K562 (cell line): ENCODE measurements around the gene P2RX5. TPM values are rescaled to one million over a fixed set of nuclear protein-coding genes. Genes with fewer than 3 reads are reported as not detected.

Source experiments
- BCOR ChIP-seq: fragments of 450-650 bp; IDR thresholded peaks from 2 replicates; pipeline ENCODE4 v1.6.1; 2016
- BDP1 ChIP-seq: IDR thresholded peaks from 3 replicates; pipeline ENCODE4 v1.6.1; 2011; ENCODE audit not compliant: insufficient read length, insufficient read depth
- ELF1 ChIP-seq: fragments of 200-800 bp; sonication (Bioruptor generic); IDR thresholded peaks from 2 replicates; pipeline ENCODE4 v1.6.1; 2016; ENCODE audit warnings: missing genetic modification characterization, missing compliant biosample characterization
- ELF4 ChIP-seq: fragments of 450-650 bp; formaldehyde crosslinking; IDR thresholded peaks from 2 replicates; pipeline ENCODE4 v1.4.0; 2022; ENCODE audit warnings: missing genetic modification characterization
- ELK3 ChIP-seq: fragments of 450-650 bp; formaldehyde crosslinking; IDR thresholded peaks from 2 replicates; pipeline ENCODE4 v1.4.0; 2020; ENCODE audit warnings: mild to moderate bottlenecking
- FOXM1 ChIP-seq, 2 experiments: fragments of 450-650 bp in 1 of 2; sonication (generic) in 1 of 2; formaldehyde crosslinking in 1 of 2; IDR thresholded peaks; 2 replicates each; pipeline versions ENCODE4 v1.6.1 to v1.9.0; 2017 to 2022; ENCODE audit warnings: low read depth in 2 of 2, mild to moderate bottlenecking in 2 of 2, missing genetic modification reagents in 1 of 2, moderate library complexity in 1 of 2
- GTF2B ChIP-seq: IDR thresholded peaks from 2 replicates; pipeline ENCODE4 v1.6.1; 2011; ENCODE audit not compliant: insufficient read length; ENCODE audit errors: extremely low read depth
- GTF2E2 ChIP-seq: fragments of 200-800 bp; sonication (Bioruptor generic); IDR thresholded peaks from 2 replicates; pipeline ENCODE4 v1.6.1; 2016; ENCODE audit warnings: missing genetic modification characterization, missing compliant biosample characterization
- HMGN3 ChIP-seq: IDR thresholded peaks from 2 replicates; pipeline ENCODE4 v1.6.1; 2011; ENCODE audit warnings: borderline replicate concordance, low read depth, mild to moderate bottlenecking, mixed read lengths, low read length; ENCODE audit not compliant: insufficient read length; ENCODE audit errors: extremely low read depth
- IFI16 ChIP-seq: fragments of 250-450 bp; sonication (Bioruptor Pico); IDR thresholded peaks from 2 replicates; pipeline ENCODE4 v2.1.2; 2022; ENCODE audit warnings: mild to moderate bottlenecking, inconsistent platforms
- LEF1 ChIP-seq: fragments of 450-650 bp; IDR thresholded peaks from 2 replicates; pipeline ENCODE4 v1.6.1; 2016; ENCODE audit warnings: mild to moderate bottlenecking
- MEIS2 ChIP-seq: fragments of 450-650 bp; IDR thresholded peaks from 2 replicates; pipeline ENCODE4 v1.6.1; 2014; ENCODE audit warnings: mild to moderate bottlenecking; ENCODE audit not compliant: partially characterized antibody
- PCBP2 ChIP-seq: fragments of 200-400 bp; formaldehyde crosslinking; IDR thresholded peaks from 2 replicates; pipeline ENCODE4 v1.6.1; 2018; ENCODE audit warnings: low read length, low read depth, mild to moderate bottlenecking, moderate library complexity; ENCODE audit not compliant: poor library complexity, severe bottlenecking
- POLR2AphosphoS5 ChIP-seq: IDR thresholded peaks from 2 replicates; pipeline ENCODE4 v1.6.1; 2011; ENCODE audit warnings: mild to moderate bottlenecking, low read depth, low read length, moderate library complexity; ENCODE audit not compliant: control insufficient read depth, insufficient read depth
- PRDM10 ChIP-seq: fragments of 450-650 bp; IDR thresholded peaks from 2 replicates; pipeline ENCODE4 v1.6.1; 2018; ENCODE audit not compliant: partially characterized antibody
- SMAD2 ChIP-seq: fragments of 150-350 bp; IDR thresholded peaks from 2 replicates; pipeline ENCODE4 v1.6.1; 2014; ENCODE audit warnings: low read depth, mild to moderate bottlenecking, low read length
- TARDBP ChIP-seq: fragments of 450-650 bp; IDR thresholded peaks from 2 replicates; pipeline ENCODE4 v1.6.1; 2016
- TCF3 ChIP-seq: sonication (generic); formaldehyde crosslinking; IDR thresholded peaks from 2 replicates; pipeline ENCODE4 v1.4.0; 2020; ENCODE audit warnings: mild to moderate bottlenecking, missing genetic modification reagents
- THRAP3 ChIP-seq: fragments of 450-650 bp; IDR thresholded peaks from 2 replicates; pipeline ENCODE4 v1.6.1; 2016; ENCODE audit warnings: mild to moderate bottlenecking, inconsistent platforms, borderline replicate concordance
- USF2 ChIP-seq: sonication (generic); formaldehyde crosslinking; IDR thresholded peaks from 2 replicates; pipeline ENCODE4 v1.5.0; 2020; ENCODE audit warnings: missing genetic modification reagents
- ZFP30 ChIP-seq: fragments of 250-450 bp; sonication (Bioruptor Pico); IDR thresholded peaks from 2 replicates; pipeline ENCODE4 v1.8.0; 2022; ENCODE audit warnings: moderate library complexity, mild to moderate bottlenecking, inconsistent platforms, borderline replicate concordance
- ZNF444 ChIP-seq: fragments of 250-450 bp; sonication (Bioruptor Pico); IDR thresholded peaks from 2 replicates; pipeline ENCODE4 v1.4.0; 2020; ENCODE audit warnings: mild to moderate bottlenecking, moderate library complexity
- ZNF717 ChIP-seq: fragments of 250-450 bp; sonication (Bioruptor Pico); IDR thresholded peaks from 2 replicates; pipeline ENCODE4 v1.5.0; 2021
- polyA plus RNA-seq, 8 experiments: library from polyadenylated mRNA; depleted of rRNA in 4 of 8; stranded (reverse) in 5 of 8; unstranded in 3 of 8; fragments of >200 nt; fragmentation: Nextera tagmentation in 2 of 8; fragmentation: Illumina TruSeq in 1 of 8; extraction: Ambion mirVana in 2 of 8; extraction: Trizol in 1 of 8; gene quantifications; 2 replicates each; pipeline versions ENCODE4 v1.2.1 to v1.2.3, GENCODE V29; 2011 to 2014; ENCODE audit warnings: inconsistent platforms in 1 of 8, missing spikeins in 1 of 8
- total RNA-seq, 7 experiments: library from RNA; depleted of rRNA in 6 of 7; stranded (reverse); fragments of >200 nt in 6 of 7; fragmentation: Illumina TruSeq in 2 of 7; extraction: Trizol in 2 of 7; gene quantifications; 2 replicates each; pipeline versions ENCODE4 v1.2.1 to v1.2.3, GENCODE V29; 2011 to 2021; ENCODE audit warnings: low replicate concordance in 1 of 7

The P2RX5 gene
- total and polyA plus RNA-seq, 9 of the 15 experiments (the other 6 are each of a cell fraction or from before 2014, with no cell fraction given): 0.31 to 4.0 (median 1.3) TPM

GRCh38 chr17:3668279-3669084 lies 27.5 kb downstream of the P2RX5 start, which contains the start of the genes EMC6 and TAX1BP3 (continued):
- TF ChIP-seq USF2 (CRISPR knock-in tag) (no peak), IFI16 (CRISPR knock-in tag) (no peak), ELF1 (tag) (no peak), TCF3 (CRISPR knock-in tag) (no peak), ELK3 (CRISPR knock-in tag) (no peak), TARDBP (no peak), ZNF444 (no peak), FOXM1 (IDR thresholded peaks at IDR 0.05; ENCODE audit: low read depth) (no peak), FOXM1 (CRISPR knock-in tag; IDR thresholded peaks at IDR 0.05; ENCODE audit: low read depth) (no peak), ZNF717 (CRISPR knock-in tag) (no peak), ELF4 (CRISPR knock-in tag) (no peak), GTF2B (no peak), BDP1 (no peak), PRDM10 (no peak), POLR2AphosphoS5 (peak; percentile 73), SMAD2 (no peak), PCBP2 (no peak), BCOR (no peak), THRAP3 (no peak), MEIS2 (peak; percentile 98), LEF1 (no peak), ZFP30 (CRISPR knock-in tag) (no peak), HMGN3 (no peak), GTF2E2 (tag) (peak; percentile 33; the same call in 1 of the 2 replicates)
